GM19035 (cell line): ENCODE results near the gene FIBCD1.

ENCODE experiments used
- ATAC-seq: cut with Tn5 transposase; IDR thresholded peaks from one replicate; pipeline ENCODE4 v1.9.1; 2021; ENCODE audit not compliant: unreplicated experiment

FIBCD1 gene

DNA sequence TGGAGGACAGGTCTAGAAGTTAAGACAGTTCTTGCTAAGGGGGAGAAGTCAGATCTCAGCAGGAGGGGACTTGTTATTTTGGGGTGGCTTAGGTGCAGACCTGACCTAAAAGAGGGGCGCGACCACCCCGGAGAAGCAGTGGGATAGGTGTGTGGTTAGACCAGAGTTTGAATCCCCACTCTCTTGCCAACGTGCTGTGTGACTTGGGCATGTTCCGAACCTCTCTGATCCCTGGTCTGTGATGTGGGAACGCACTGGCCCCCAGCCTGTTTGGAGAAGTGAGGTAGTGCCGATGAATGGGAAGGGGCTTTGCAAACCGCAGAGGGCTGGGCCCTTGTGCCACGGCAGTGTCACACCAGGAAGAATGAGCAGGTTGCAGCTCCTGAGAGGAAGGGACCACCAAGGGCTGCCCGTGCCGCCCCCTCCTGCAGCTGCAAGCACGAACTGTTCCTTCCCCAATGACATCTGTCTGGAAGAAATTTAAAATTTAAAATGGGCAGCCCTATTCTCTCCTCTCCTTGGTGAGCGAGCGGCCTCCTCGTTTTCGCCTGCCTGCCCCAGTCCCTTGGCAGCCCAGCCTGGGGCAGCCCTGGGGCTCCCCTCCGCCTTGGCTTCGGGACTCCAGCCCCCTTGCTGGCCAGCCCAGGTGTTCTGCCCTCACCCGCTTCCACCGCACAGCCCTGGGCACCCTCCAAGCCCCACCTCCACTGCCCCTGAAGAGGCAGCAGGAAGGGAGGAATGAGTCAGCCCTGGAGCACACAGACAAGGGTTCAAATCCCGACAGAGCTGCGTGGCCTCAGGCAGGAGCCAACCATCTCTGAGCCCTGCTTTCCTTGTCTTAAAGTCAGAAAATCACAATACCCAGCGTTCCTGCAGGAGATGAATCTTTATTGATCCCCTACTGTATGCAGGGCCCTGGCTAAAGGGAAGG lies 1.6 kb downstream of the FIBCD1 start:
- ATAC-seq, result no peak

DNA sequence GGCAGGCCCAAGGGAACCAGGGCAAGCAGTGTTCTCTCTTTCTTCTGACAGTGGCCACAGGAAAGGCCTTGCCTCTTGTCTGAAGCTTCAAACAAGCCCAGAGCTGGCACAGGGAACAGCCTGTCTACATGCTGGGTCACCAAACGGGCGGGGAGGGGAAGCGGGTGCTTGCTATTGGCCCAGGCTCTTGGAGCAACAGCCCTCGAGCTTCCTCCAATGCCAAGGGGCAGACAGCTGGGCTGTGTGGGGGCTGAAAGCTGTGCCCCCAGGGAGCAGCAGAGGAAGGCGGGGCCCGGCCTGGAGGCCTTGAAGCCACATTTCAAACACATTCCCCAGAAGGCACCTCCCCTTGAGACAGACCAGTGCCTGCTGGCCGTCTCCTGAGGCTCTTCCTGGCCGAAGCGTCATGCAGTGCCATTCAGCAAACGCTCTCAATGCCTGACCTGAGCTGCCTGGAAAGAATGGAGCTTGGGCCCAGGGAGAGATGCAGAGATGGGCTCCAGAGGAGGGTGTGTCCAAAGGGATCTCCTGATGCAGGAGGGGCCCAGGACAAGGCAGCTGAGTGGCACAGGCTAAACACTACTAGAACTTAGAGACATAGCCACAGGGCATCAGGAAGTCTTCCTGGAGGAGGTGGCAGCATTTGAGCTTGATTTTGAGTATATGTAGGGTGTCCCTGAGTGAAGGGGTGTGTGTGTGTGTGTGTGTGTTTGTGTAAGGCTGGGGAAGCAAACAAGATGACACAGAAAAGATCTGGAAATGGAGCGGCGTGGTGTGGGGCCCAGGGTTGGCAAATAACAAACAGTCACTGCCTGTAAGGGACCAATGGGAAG lies 2.5 kb downstream of the FIBCD1 start:
- no peak for ATAC-seq

DNA sequence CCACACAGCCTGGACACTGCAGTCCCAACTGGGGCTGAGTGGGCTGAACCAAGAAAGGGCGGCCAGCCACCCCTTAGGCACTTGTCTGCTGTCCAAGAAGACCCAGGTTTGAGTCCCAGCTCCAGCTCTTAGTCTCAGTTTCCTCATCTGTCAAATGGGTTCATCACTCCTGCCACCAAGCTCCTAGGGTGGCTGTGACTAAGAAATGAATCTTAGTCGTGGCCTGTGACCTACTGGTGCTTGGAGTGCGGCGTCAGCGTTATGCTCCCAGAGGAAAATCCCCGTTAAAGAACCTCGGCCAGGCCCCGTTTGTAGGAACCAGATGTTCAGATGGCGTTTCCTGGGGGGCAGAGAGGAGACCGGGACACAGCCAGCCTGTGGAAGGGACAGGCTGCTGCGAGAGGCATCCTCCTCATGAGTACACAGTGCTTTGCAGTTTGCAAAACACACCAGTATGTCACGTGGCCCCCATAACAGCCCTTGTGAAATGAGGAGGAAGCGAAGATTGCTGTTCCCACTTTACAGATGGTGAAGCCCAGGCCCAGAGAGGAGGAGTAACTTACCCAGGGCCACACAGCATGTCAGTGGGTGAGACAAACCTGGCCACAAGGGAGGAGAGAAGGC lies 3.3 kb downstream of the FIBCD1 start:
- ATAC-seq, result no peak

DNA sequence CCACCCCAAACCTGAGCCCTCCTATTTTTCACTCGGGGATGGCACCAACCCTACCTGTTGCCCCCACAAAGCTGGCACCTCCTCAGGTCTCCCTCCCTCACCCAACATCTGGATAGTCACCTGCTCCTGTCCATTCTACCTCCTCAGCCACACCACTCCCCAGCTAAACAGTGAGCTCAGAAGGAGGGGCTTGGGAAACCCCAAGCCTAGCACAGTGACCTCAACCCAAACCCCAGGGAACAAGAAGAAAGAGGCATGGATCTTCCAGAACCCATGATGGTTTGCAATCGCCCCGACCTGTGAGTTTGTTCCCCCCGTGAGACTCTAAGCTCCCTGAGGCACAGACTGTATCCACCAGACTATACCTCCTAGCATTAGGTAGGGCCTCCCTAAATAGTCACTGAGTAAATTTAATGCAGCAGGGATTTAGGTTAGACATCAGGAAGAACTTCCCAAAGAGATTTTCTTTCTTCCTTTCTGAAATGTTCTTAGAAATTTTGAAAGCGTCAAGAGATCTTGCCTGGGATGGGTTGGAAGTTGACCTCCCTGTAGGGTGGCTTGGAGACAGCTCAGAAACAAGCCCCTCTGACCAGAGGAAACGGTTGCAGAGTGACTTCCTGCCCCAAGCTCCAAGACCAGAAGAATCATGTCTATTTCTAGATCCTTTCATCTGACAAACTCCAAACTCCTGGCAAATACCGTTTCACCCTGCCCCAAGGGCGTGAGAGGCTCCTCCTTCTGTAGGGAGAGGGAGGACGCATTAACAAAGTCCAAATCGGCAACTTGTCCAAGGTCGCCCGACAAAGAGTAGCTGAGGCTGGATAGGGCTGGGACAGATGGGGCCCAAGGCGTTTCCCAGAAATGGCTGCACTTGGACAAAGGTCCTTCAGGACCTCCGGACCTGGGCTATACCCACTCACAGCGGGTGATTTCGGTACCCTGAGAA lies 4.1 kb downstream of the FIBCD1 start:
- no peak for ATAC-seq

DNA sequence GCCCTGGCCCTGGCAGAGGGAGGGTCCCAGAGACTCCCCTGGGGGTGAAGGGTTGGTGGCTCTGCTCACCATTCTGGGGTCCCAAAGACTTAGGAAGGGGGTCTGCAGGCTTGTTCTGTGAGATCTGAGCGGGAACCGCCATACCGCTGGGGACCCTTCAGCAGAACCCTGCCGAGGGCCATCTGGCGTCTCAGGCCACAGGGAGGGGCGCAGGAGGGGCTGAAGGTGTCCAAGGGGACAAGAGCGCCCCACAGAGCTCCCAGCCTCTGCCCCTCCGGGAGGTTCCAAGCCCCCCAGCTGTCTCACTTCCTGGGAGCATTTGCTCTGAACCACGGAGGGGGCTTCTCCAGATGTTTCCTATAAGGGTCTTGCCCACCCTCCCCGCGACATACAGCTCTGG lies 4.8 kb downstream of the FIBCD1 start:
- no peak for ATAC-seq

DNA sequence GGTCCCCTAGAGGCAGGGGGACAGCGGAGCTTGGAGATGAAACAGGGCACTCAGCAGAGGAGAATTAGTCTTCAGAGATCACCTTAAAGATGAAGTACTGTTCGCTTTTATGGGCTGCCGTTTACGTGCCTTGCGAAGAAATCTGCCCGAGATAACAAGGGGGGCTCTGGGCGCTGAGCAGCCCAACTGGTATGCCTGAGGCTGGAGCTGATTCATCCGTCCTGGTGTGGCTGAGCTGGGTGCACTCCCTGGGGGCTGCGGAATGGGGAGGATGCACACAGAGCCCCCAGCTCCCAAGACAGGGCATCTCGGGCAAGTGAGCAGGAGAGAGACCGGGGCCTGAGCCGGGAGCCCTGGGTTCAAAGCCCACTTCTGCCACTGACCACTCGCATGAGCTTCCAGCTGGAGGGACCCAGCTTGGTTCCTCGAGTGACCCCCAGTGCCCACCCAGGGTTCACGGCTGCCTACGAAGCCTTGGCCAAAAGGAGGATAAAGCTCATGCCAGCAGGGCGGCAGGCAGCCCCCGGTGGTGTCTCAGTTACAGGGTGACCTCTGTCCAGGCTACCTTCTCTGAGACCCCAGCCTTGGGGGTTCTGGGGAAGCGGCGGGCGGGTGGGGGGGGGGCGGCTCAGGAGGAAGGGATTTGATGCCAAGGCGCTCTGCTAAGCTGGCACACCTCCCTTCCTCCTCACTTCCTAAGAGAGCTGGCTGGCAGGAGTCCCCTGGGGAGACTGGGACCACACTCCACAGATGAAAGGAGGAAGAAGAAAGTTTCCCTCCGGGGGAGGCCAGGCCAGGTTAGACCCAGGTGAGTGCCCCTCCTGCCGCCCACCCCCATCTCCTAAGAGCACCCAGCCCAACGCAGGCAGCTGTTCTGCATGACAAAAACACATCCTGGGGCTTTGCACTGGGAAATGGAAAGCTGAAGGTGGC lies 5.7 kb downstream of the FIBCD1 start:
- ATAC-seq, result no peak

DNA sequence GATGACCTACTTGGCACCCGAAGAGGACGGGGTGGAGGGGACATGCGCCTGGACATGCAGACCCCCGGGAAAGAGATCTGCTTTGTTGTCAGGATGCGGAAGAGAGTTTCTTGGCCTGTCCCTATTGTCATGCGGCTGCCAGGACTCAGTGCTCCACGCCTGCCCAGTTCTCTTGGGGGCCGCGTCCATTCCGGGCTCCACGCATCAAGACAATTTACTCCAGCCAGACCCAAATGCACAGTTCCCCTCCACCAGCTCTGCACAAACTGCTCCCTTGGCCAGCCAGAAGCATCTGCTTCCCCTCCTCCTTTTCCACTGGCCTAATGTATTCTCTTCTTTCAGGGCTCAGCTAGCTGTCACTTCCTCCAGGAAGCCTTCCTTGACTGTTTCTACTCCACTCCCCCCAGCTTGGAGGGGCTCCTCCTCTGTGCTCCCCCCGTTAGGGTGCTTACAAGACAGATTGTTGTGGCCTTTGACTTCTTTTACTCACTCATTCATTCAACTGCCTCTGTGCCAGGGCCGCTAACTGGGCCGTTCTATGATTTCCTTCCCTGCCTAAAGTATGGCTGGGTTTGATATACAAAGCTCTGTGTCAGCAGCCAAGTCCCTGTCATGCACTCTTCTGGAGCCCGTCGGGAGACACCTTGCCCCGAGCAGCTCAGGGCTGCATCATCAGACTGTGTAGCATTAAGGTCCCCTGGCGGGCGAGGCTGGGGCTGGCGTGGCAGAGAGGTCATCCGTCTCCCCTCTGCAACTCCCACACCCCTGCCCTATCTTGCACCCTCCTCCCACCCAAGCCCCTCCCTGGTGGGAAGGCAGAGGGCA lies 6.6 kb downstream of the FIBCD1 start:
- no peak for ATAC-seq

DNA sequence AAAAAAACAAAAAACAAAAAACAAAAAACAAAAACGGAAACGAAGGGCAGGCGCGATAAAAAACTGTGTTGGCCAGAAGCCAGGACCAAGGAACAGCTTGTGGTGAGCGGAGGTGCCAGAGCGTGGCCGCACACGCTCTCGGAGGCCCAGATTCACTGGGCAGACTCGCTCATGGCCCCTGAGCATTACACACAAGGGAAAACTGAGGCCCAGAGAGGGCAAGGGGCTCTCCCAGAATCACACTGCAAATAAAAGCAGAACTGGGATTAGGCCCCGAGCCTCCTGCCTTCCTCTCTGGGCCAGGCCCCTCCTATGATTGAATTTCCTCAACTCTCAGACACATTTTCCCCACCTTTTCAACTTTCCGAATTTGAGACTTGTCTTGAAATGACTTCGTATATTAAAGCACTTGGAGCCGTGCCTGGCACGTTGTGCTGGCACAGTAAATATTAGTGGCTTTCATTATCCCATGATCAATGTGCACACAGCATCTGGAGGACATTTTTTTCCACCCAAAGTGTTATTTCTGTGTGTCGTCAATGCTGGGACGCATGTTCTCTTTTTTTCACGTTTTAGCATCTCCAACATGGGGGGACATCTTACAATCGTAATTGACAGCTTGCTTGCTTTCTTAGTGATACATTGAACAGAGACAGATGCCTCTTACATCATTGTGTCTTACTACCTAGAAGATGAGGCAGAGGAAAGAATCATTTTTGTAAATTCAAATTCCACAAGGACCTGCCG lies 7.4 kb downstream of the FIBCD1 start:
- ATAC-seq, result no peak

DNA sequence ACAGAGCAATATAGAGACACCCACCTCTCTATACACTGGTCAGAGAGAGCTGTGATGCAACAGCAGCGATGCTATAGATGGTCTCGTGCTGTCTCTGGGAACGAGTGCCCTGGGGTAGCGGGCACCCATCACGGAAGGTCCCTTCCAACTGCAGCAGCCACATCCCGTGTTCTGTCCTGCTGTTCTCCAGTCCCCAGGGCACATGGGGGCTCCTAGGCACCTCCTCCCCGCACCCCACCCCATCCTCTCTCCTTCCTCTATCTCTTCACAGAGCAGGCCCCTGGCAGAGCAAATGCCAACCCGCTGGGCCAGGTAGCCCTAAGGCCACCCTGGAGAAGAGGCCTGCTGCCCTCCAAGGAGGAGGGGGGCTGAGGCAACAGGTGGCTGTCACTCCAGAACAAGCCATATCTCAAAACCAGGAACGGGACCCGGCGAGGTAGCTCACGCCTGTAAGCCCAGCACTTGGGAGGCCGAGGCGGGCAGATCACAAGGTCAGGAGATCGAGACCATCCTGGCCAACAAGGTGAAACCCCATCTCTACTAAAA lies 8.2 kb downstream of the FIBCD1 start:
- ATAC-seq, result no peak

DNA sequence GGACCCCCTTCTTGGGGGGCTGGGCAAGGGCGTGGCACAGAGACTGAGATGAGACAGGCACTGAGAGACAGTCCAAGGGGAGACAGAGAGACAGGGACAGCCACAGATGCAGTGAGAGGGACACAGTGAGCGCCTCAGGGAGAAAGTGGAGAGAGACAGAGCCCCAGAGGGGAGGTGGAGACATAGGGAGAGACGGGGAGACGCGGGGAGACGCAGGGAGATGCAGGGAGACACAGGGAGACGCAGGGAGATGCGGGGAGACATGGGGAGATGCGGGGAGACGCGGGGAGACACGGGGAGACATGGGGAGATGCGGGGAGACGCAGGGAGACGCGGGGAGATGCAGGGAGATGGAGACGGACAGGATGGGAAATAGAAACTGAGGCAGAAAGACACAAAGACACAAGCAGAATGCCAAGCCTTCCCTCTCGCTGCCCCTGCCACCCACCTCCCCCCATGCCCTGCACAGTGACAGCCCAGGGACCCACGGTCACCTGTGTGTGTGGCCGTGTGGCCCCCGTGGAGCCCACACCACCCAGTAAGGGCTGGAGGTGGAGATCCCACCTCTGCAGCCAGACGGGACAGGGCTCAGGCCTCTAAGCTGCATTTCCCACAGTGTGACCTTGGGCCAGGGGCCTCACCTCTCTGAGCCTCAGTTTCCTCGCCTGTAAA lies 8.8 kb downstream of the FIBCD1 start:
- ATAC-seq, result no peak

DNA sequence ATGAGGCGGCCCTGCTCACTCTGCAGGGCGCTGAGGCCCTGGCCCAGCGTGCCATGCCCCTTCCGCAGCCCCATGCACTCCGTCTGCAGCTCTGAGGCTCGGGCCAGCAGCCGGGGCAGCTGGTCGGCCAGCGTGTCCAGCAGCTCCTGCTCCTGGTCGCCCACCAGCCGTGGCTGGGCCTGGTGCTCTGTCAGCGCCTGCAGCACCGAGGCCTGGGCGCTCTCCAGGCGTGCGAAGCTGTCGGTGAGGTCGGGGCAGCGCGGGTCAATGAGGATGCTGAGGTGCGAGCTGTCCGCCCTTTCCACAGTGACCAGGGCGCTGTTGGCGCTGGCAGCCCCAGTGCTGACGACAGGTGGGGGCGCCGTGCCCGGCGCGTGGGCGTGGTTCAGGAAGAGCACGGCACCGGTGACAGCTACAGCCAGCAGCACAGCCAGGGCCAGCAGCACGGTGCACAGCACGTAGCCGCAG lies 9.4 kb downstream of the FIBCD1 start:
- no peak for ATAC-seq

DNA sequence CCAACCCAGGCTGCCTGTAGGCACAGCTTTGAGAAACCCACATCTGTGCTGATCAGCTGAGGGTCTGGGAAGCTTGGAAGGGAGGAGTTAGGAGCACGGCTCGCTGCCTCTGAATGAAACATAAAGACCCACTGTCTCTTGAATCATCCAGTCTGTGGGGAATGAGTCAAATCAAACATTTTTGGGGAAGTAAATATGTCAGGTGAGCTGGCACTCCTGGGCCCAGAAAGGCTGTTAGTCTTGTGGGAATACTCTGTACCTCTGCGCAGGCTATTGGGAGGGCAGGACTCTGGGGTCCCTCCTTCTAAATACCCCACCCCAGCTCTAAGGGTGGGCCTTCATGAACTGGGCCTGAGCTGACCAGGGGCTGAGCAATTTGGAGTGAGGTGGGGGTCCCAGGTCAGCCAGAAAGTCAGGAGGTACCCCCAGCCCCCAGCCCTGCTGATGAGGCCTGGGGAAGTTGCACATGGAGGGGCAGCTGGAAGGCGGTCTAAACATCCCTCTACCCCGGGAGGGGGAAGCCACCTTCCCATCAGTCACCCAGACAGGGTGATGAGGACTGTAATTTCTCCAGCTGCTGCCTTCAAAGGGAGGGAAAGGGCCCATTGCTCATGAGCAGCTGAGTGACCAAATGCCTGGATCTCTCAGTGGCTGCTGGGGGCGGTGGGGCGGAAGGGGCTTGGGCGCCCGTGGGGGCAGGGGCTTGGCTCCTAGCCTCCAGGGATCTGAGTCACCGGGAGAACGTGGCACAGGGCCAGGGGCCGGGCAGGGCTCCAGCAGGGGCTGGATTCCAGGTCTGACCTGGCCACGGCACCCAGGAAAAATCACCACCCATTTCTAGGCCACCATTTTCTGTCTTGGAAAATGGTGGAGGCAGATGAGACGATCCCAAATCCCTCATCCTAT lies 10.8 kb downstream of the FIBCD1 start:
- ATAC-seq, result no peak

DNA sequence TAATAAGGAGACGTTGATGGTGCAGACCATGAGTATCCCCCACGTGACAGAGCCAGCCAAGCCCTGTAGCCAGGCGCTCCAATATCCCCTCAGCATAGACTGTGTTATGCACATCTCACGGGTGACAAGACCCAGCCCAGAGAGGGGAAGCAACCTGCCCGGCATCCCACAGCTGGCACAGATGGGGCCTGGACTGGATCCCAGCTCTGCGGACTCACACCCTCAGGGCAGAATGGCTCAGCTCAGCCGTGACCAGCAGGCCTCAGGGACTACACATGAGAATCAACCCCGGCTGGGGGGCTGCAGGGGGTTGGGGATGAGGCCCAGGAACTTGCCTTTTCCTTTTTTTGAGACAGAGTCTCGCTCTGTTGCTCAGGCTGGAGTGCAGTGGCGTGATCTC lies 11.7 kb downstream of the FIBCD1 start:
- no peak for ATAC-seq

DNA sequence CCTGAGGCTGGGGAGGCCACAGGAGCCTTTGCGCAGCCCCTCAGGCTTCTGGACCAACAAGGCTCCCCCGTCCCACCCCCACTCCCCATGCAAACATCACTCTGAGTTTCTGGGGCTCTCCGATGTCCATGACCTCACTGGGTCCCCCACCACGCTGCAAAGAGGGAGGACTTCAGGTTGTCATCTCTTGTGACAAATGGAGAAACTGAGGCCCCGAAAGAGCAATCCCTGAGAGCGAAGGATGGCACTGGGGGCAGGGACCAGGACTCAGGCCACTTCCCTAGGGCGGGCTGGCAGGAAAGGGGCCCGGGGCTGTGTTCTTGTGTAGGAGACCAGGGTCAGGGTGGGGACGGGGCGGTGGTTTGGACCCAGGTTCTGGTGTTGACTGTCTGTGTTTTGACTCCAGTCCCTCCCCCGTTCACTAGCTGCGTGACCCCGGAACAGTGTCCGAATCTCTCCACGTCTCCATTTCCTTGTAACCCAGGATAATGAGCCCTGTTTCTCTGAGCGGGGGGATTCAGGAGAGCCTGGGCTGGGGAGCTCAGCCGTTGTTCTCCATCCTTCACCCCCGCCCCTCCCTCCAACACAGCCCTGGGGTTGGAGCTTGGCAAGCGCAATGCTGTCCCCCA lies 13.9 kb downstream of the FIBCD1 start:
- no peak for ATAC-seq

DNA sequence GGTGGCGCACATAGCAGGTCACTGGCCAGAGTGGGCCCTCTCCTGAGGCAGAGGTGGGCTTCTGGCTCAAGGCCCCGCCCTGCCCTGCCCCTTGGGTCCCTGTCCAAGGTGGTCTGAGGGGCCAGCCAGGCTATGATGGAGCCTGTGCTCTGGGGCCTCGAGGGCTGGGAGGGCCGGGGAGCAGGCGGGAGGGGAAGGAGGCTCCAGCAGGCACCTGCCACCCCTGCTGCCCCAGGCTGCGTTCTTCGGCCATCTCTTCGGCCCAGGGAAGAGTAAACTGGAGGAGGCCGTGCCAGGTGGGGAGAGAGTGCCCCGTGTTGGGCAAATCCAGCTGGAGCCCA lies 14.6 kb downstream of the FIBCD1 start:
- ATAC-seq, result no peak
